CD4-positive, alpha-beta T cell (primary cell): ENCODE data around the gene ZC3H18. TPM values are rescaled to one million over a fixed set of nuclear protein-coding genes. Genes with fewer than 3 reads are reported as not detected.

Experiments used
- ATAC-seq: fragments of 200-7000 bp; cut with Tn5 transposase; one replicate; pipeline ENCODE4 v1.10.0; 2022; ENCODE audit warnings: mild to moderate bottlenecking; ENCODE audit not compliant: poor library complexity
- CTCF ChIA-PET: fragments of 350-600 bp; sonication (Branson Sonifier 250); formaldehyde crosslinking; loops from one replicate; lab custom pipeline; 2021; ENCODE audit warnings: antibody characterized with exemption, inconsistent platforms; lab: Charles Lee
- POLR2A ChIA-PET: fragments of 350-600 bp; sonication (Branson Sonifier 250); formaldehyde crosslinking; loops from one replicate; lab custom pipeline; 2021; ENCODE audit warnings: antibody characterized with exemption, inconsistent platforms; lab: Charles Lee
- DNase-seq, 14 experiments: peaks; one replicate each; pipeline ENCODE4 v3.0.0-alpha.2; 2013 to 2020; ENCODE audit warnings: mixed read lengths in 2 of 14
- H3K27ac ChIP-seq, 2 donors: one replicate each; pipeline versions ENCODE4 v1.5.1 to v1.7.0; 2013; ENCODE audit warnings: low read length in 2 of 2, low read depth in 1 of 2, mild to moderate bottlenecking in 1 of 2
- H3K27me3 ChIP-seq, 2 experiments: 1 replicate in 1 of 2; 2 replicates in 1 of 2; pipeline versions ENCODE4 v1.6.1 to v1.7.0; 2013; ENCODE audit warnings: low read length in 2 of 2, control low read depth in 1 of 2, mild to moderate bottlenecking in 1 of 2, moderate library complexity in 1 of 2; ENCODE audit not compliant: insufficient read depth in 2 of 2, control insufficient read depth in 1 of 2
- H3K36me3 ChIP-seq: one replicate; pipeline ENCODE4 v1.6.1; 2013; ENCODE audit warnings: low read length, control low read depth; ENCODE audit not compliant: insufficient read depth
- H3K4me1 ChIP-seq: one replicate; pipeline ENCODE4 v1.6.1; 2013; ENCODE audit warnings: low read length, control low read depth; ENCODE audit not compliant: insufficient read depth
- H3K4me3 ChIP-seq: one replicate; pipeline ENCODE4 v1.5.1; 2013; ENCODE audit warnings: mild to moderate bottlenecking, low read length, moderate library complexity
- H3K9me3 ChIP-seq, 2 experiments: 1 replicate in 1 of 2; 2 replicates in 1 of 2; pipeline versions ENCODE4 v1.6.1 to v1.7.0; 2013; ENCODE audit warnings: low read length in 2 of 2, mild to moderate bottlenecking in 2 of 2, control low read depth in 1 of 2, moderate library complexity in 1 of 2; ENCODE audit not compliant: control insufficient read depth in 1 of 2, insufficient read depth in 1 of 2
- H3K27ac Mint-ChIP-seq: one replicate; pipeline ENCODE4 v1.8.0; 2020; ENCODE audit warnings: mixed read lengths
- H3K27me3 Mint-ChIP-seq: one replicate; pipeline ENCODE4 v1.8.0; 2021; ENCODE audit warnings: mixed read lengths
- H3K36me3 Mint-ChIP-seq: one replicate; pipeline ENCODE4 v1.8.0; 2021; ENCODE audit warnings: low read depth, mixed read lengths
- H3K4me1 Mint-ChIP-seq: one replicate; pipeline ENCODE4 v1.8.0; 2021; ENCODE audit warnings: low read depth, mixed read lengths
- H3K4me3 Mint-ChIP-seq: one replicate; pipeline ENCODE4 v1.8.0; 2020; ENCODE audit warnings: mild to moderate bottlenecking, mixed read lengths
- H3K9me3 Mint-ChIP-seq: one replicate; pipeline ENCODE4 v1.8.0; 2020; ENCODE audit warnings: mixed read lengths
- intact Hi-C, 2 experiments: fragments of 100-400 bp; cut with DNase I in 1 of 2; cut with micrococcal nuclease in 1 of 2; formaldehyde crosslinking; loops; one replicate each; pipeline versions ENCODE4 v1.15.1 to v1.9.0; 2023 to 2025; cut with DNase I, micrococcal nuclease
- total RNA-seq, 174 experiments: library from RNA in 2 of 174; stranded (reverse) in 2 of 174; gene quantifications; one replicate each; pipeline ENCODE4 v1.2.3 and lab custom pipeline; 2021 to 2026
- TF ChIP-seq, protein P1 (sequence below): fragments of 200-600 bp; IDR thresholded peaks from one replicate; pipeline ENCODE4 v1.8.0; 2022; ENCODE audit warnings: antibody characterized with exemption, mild to moderate bottlenecking

ZC3H18 gene
- total RNA-seq, 2 experiments from 2014 or later, result 92.6 to 93.7 TPM

GRCh38 chr16:88662843-88663606 lies 92.8 kb downstream of the ZC3H18 start, which contains the start of gene MVD:
MVD (minus strand) TSS chr16:88663091; CDS start chr16:88663080, 11 bp downstream.
- Histone ChIP-seq H3K4me1 (peaks cover 19% of the 10 kb centered on the region), H3K9me3 (no peaks in the 10 kb centered on the region), H3K27ac (peak within 1 kb of the TSS; percentile 58 to 69), H3K4me3 (peak within 1 kb of the TSS; percentile 84), H3K36me3 (no peaks in the 10 kb centered on the region), H3K27me3 (no peaks in the 10 kb centered on the region)
- Mint-ChIP-seq H3K4me1 (peaks cover 17% of the 10 kb centered on the region), H3K27me3 (no peaks in the 10 kb centered on the region), H3K27ac (peak within 1 kb of the TSS; percentile 91), H3K9me3 (no peaks in the 10 kb centered on the region), H3K4me3 (peak within 1 kb of the TSS; percentile 94), H3K36me3 (peaks cover 6% of the 10 kb centered on the region)
- ATAC-seq, result peak; percentile 97
- intact Hi-C loops, result loop anchor here (1.0 kb wide), 4 partner anchors 12 to 93 kb away; partner anchors contain the start of genes CYBA (in 1 of the 2), SNAI3 (in 1 of the 2) and ZC3H18 (in 1 of the 2)
- DNase-seq, result peak; percentile 87 to 98 (median 94)
- TF ChIP-seq, protein P1, sequence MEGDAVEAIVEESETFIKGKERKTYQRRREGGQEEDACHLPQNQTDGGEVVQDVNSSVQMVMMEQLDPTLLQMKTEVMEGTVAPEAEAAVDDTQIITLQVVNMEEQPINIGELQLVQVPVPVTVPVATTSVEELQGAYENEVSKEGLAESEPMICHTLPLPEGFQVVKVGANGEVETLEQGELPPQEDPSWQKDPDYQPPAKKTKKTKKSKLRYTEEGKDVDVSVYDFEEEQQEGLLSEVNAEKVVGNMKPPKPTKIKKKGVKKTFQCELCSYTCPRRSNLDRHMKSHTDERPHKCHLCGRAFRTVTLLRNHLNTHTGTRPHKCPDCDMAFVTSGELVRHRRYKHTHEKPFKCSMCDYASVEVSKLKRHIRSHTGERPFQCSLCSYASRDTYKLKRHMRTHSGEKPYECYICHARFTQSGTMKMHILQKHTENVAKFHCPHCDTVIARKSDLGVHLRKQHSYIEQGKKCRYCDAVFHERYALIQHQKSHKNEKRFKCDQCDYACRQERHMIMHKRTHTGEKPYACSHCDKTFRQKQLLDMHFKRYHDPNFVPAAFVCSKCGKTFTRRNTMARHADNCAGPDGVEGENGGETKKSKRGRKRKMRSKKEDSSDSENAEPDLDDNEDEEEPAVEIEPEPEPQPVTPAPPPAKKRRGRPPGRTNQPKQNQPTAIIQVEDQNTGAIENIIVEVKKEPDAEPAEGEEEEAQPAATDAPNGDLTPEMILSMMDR, result no peak
- POLR2A ChIA-PET, result interaction anchor here (0.9 to 2.6 kb wide), 13 partner anchors 9 to 195 kb away, joined by 3 to 10 read pairs (median 5); partner anchors contain the start of gene ZC3H18
- CTCF ChIA-PET, result interaction anchor here (1.6 to 3.2 kb wide), 2 partner anchors 17 to 22 kb away, joined by 4 to 18 read pairs; no protein-coding TSS in a partner anchor

DNA sequence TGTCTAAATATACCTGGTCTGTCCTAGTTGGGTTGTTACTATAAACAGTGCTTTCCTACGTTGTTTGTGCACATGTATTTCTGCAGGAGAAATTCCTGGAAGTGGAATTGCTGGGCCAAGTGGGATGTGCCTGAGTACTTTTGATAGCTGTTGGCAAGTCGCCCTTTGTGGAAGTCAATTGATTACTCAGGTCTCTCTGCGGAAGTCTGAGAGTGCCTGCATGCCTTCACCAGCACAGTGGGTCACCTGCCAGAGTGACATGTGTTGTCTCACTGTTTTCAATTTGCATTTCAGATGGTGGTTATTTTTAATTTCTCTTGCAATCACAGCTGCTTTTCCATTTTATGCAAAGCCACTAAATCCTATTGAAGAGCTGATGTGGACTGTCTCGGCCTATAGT lies 94.9 kb downstream of the ZC3H18 start:
- CTCF ChIA-PET, result interaction anchor here (1.1 to 3.2 kb wide), 2 partner anchors 20 to 33 kb away, joined by 9 to 18 read pairs; no protein-coding TSS in a partner anchor

GRCh38 chr16:88665570-88665969 lies 95.4 kb downstream of the ZC3H18 start:
- H3K36me3 Mint-ChIP-seq, result peaks cover 6% of the 10 kb centered on the region
- H3K27me3 ChIP-seq, result no peaks in the 10 kb centered on the region
- ATAC-seq, result no peak
- no peaks in the 10 kb centered on the region for H3K36me3 ChIP-seq
- intact Hi-C loops, result loop anchor here in 1 of 2 experiments (2.0 kb wide), 1 partner anchor 19 kb away; no protein-coding TSS in a partner anchor
- no peaks in the 10 kb centered on the region for H3K27me3 Mint-ChIP-seq
- ChIA-PET CTCF (no interaction called here), POLR2A (interaction anchor here (1.1 kb wide), 1 partner anchor 96 kb away, joined by 3 read pairs; no protein-coding TSS in a partner anchor)
- no peak overlapping the region for H3K4me3 ChIP-seq
- peak overlapping the region; percentile 61 for H3K27ac Mint-ChIP-seq
- no peaks in the 10 kb centered on the region for H3K9me3 Mint-ChIP-seq
- H3K4me3 Mint-ChIP-seq, result no peak overlapping the region
- H3K4me1 Mint-ChIP-seq, result peaks cover 17% of the 10 kb centered on the region
- TF ChIP-seq, protein P1, result no peak
- no peak for DNase-seq
- no peak overlapping the region for H3K27ac ChIP-seq
- no peaks in the 10 kb centered on the region for H3K9me3 ChIP-seq
- H3K4me1 ChIP-seq, result peaks cover 19% of the 10 kb centered on the region

More for the DNA sequence above, 94.9 kb downstream of the ZC3H18 start:
- Histone ChIP-seq H3K27ac (no peak overlapping the region), H3K36me3 (no peaks in the 10 kb centered on the region), H3K4me3 (no peak overlapping the region), H3K27me3 (no peaks in the 10 kb centered on the region), H3K4me1 (peaks cover 19% of the 10 kb centered on the region), H3K9me3 (no peaks in the 10 kb centered on the region)
- Mint-ChIP-seq H3K27me3 (no peaks in the 10 kb centered on the region), H3K4me3 (peak overlapping the region; percentile 58), H3K36me3 (peaks cover 6% of the 10 kb centered on the region), H3K4me1 (peaks cover 17% of the 10 kb centered on the region), H3K27ac (peak overlapping the region; percentile 61), H3K9me3 (no peaks in the 10 kb centered on the region)
- DNase-seq (no peak), ATAC-seq (no peak)
- POLR2A ChIA-PET, result interaction anchor here (1.1 kb wide), 1 partner anchor 95 kb away, joined by 3 read pairs; no protein-coding TSS in a partner anchor
- TF ChIP-seq, protein P1, result no peak
- intact Hi-C loops, result loop anchor here in 1 of 2 experiments (2.0 kb wide), 1 partner anchor 20 kb away; no protein-coding TSS in a partner anchor
